Activated T-cell treated with anti-CD3 and anti-CD28 coated beads, Interleukin-2, amount 50 U/mL, for 72 hours (primary cell): ENCODE results near the gene DFFB. TPM values are rescaled to one million over a fixed set of nuclear protein-coding genes. Genes with fewer than 3 reads are reported as not detected.

ENCODE experiments used
- ATAC-seq, 2 donors: fragments of 150-1000 bp; cut with Tn5 transposase; replicated peaks in 1 of 2; 2 replicates each; pipeline ENCODE4 v1.10.0; 2021; ENCODE audit warnings: moderate library complexity in 2 of 2, mild to moderate bottlenecking in 1 of 2
- DNase-seq, 2 donors: peaks; one replicate each; pipeline ENCODE4 v3.0.0; 2021 to 2022; ENCODE audit warnings: mixed read lengths in 1 of 2
- H3K27ac Mint-ChIP-seq: one replicate; pipeline ENCODE4 v1.8.0; 2022; ENCODE audit warnings: mild to moderate bottlenecking, moderate library complexity, mixed read lengths
- H3K27me3 Mint-ChIP-seq: one replicate; pipeline ENCODE4 v1.8.0; 2022; ENCODE audit warnings: low read depth, mixed read lengths
- H3K36me3 Mint-ChIP-seq, 2 donors: one replicate each; pipeline ENCODE4 v1.8.0; 2022; ENCODE audit warnings: mixed read lengths in 2 of 2, mild to moderate bottlenecking in 1 of 2; ENCODE audit not compliant: insufficient read depth in 2 of 2
- H3K4me1 Mint-ChIP-seq: one replicate; pipeline ENCODE4 v1.8.0; 2022; ENCODE audit warnings: low read depth, mixed read lengths
- H3K4me3 Mint-ChIP-seq, 2 donors: one replicate each; pipeline ENCODE4 v1.8.0; 2022; ENCODE audit warnings: mild to moderate bottlenecking in 2 of 2, mixed read lengths in 2 of 2, moderate library complexity in 2 of 2
- H3K9me3 Mint-ChIP-seq, 2 donors: one replicate each; pipeline ENCODE4 v1.8.0; 2022; ENCODE audit warnings: mixed read lengths in 2 of 2
- total RNA-seq, 2 donors: library from RNA; stranded (reverse); gene quantifications; one replicate each; pipeline ENCODE4 v1.2.3, GENCODE V29; 2022

DFFB gene
- total RNA-seq, 2 donors from 2014 or later, result 8.2 to 8.6 TPM

- Mint-ChIP-seq H3K4me3 (no peak overlapping the region), H3K27me3 (no peaks in the 10 kb centered on the region), H3K36me3 (no peaks in the 10 kb centered on the region), H3K9me3 (no peaks in the 10 kb centered on the region), H3K4me1 (peaks cover 32% of the 10 kb centered on the region), H3K27ac (no peak overlapping the region)
- ATAC-seq (no peak), DNase-seq (no peak)
Measured at GRCh38 chr1:3905953-3906671, 48.8 kb downstream of the DFFB start.

DNA sequence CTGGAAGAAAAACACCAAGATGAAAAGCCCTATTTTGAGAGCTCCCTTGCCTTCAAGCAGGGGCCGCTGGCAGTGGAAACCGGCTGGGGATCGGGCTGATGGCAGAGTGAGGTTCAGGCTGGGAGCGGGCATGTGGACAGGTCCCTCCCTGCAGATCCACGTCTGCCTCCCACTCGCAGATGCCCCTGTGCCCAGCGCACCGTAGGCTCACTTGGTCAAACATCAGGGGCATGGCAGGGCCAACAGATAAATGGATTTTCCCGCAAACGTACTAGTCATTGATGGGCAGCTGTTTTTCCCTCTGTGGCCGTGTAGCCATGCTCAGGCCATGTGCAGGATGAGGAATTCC, 49.4 kb downstream of the DFFB start:
- no peak for ATAC-seq
- Mint-ChIP-seq H3K27ac (no peak overlapping the region), H3K4me3 (no peak overlapping the region), H3K4me1 (peaks cover 28% of the 10 kb centered on the region), H3K27me3 (no peaks in the 10 kb centered on the region), H3K36me3 (no peaks in the 10 kb centered on the region), H3K9me3 (no peaks in the 10 kb centered on the region)
- DNase-seq, result no peak

DNA sequence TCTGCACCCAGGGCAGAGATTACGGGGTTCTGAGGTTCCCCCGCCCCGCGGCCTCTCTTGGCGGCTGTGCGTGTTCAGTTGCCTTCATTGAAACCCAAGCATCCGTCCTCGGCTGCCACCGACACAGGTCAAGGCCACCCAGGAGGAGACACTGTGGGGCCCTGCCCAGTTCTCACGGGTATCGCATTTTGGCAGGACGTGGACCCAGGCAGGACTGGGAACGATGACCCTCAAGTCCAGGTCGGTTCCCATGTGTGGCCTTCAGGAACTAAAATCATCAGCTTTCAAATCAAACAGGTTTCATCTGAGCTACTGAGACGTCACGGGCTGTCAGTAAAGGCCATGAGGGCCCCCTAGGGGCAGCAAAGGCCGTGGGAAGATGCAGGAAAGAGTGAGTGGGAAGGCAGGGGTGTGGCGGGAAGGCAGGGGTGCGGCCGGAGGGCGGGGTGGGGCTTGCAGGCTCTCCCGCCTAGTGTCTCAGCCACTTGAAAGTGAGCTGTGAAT, 49.8 kb downstream of the DFFB start:
- DNase-seq (peak; percentile 32 to 35), ATAC-seq (no peak)
- Mint-ChIP-seq H3K4me1 (peaks cover 24% of the 10 kb centered on the region), H3K36me3 (no peaks in the 10 kb centered on the region), H3K9me3 (no peaks in the 10 kb centered on the region), H3K27ac (no peak overlapping the region), H3K4me3 (no peak overlapping the region), H3K27me3 (no peaks in the 10 kb centered on the region)

- peaks cover 18% of the 10 kb centered on the region for H3K4me1 Mint-ChIP-seq
- DNase-seq, result no peak
- H3K27ac Mint-ChIP-seq, result no peak overlapping the region
- H3K36me3 Mint-ChIP-seq, result no peaks in the 10 kb centered on the region
- H3K27me3 Mint-ChIP-seq, result no peaks in the 10 kb centered on the region
- H3K4me3 Mint-ChIP-seq, result no peak overlapping the region
- ATAC-seq, result no peak
- no peaks in the 10 kb centered on the region for H3K9me3 Mint-ChIP-seq
Measured at GRCh38 chr1:3907621-3908165, 50.4 kb downstream of the DFFB start.

- H3K4me3 Mint-ChIP-seq, result no peak overlapping the region
- DNase-seq, result no peak
- no peaks in the 10 kb centered on the region for H3K27me3 Mint-ChIP-seq
Measured at GRCh38 chr1:3908886-3909517, 51.7 kb downstream of the DFFB start.

DNA sequence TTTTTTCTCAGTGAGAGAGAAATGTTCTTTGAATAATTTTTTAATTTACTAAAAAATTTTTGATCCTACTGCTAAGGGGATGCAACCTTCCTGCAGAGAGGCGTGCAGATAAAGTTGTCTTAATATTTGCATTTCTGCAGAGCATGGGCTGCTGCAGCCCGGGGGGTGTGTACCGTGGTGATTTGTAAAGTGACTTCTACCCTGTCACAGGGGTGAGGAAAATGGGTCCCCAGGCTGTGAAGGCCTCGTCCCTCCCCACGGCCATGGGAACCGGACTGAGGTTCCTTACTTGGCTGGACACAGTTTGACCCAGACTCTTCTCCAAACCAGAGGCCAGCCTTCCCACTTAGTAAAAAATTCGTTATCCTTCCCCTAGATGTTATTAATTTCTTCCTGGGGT, 52.3 kb downstream of the DFFB start:
- no peak overlapping the region for H3K4me3 Mint-ChIP-seq
- peaks cover 5% of the 10 kb centered on the region for H3K4me1 Mint-ChIP-seq
- no peak for DNase-seq
- no peak for ATAC-seq
- no peaks in the 10 kb centered on the region for H3K9me3 Mint-ChIP-seq
- H3K27ac Mint-ChIP-seq, result no peak overlapping the region
- no peaks in the 10 kb centered on the region for H3K36me3 Mint-ChIP-seq
- no peaks in the 10 kb centered on the region for H3K27me3 Mint-ChIP-seq

More at GRCh38 chr1:3908886-3909517, 51.7 kb downstream of the DFFB start:
- Mint-ChIP-seq H3K36me3 (no peaks in the 10 kb centered on the region), H3K4me1 (peaks cover 5% of the 10 kb centered on the region), H3K27ac (no peak overlapping the region), H3K9me3 (no peaks in the 10 kb centered on the region)
- ATAC-seq, result no peak

DNA sequence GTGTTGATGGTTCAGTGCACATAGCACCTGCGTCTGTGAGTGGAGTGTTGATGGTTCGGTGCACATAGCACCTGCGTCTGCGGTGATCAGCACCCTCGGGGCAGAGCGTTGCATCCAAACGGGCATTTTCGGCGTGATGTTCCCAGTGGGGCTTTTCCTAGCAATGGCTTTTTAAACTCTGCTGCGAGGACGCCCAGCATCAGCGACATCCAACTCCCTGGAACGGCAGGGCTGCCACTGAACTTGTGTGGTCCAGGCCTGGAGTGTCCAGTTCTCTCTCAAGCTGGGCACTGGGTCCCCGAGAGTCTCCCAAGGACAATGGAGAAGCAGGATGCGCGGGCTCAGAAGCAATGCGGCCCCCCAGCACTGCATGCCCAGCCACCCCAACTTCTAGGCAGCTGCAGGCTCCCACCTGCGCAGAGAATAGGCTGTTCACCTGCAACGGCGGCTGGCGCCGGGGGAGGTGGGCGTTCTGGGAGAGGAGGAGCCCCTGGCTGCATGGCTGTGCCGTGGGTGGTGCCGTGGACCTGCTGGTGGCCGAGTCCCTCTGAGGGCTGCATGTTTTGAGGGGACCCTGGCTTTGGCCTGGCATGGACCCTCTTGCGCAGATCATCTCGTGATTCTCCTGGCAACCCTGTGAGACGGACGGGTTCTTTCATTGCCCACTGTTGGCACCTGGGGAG, 52.9 kb downstream of the DFFB start:
- Mint-ChIP-seq H3K4me3 (no peak overlapping the region), H3K27ac (no peak overlapping the region), H3K9me3 (no peaks in the 10 kb centered on the region), H3K27me3 (no peaks in the 10 kb centered on the region), H3K4me1 (peaks cover 5% of the 10 kb centered on the region), H3K36me3 (no peaks in the 10 kb centered on the region)
- ATAC-seq (no peak), DNase-seq (no peak)

- no peak overlapping the region for H3K4me3 Mint-ChIP-seq
- no peak overlapping the region for H3K27ac Mint-ChIP-seq
- no peaks in the 10 kb centered on the region for H3K36me3 Mint-ChIP-seq
- no peaks in the 10 kb centered on the region for H3K9me3 Mint-ChIP-seq
- H3K27me3 Mint-ChIP-seq, result no peaks in the 10 kb centered on the region
- DNase-seq (peak; percentile 79 to 82), ATAC-seq (peak; percentile 82)
- peaks cover 5% of the 10 kb centered on the region for H3K4me1 Mint-ChIP-seq
Measured at GRCh38 chr1:3910857-3911845, 53.9 kb downstream of the DFFB start.

- DNase-seq (no peak), ATAC-seq (no peak)
- peaks cover 5% of the 10 kb centered on the region for H3K4me1 Mint-ChIP-seq
- no peak overlapping the region for H3K27ac Mint-ChIP-seq
- H3K27me3 Mint-ChIP-seq, result no peaks in the 10 kb centered on the region
- no peaks in the 10 kb centered on the region for H3K36me3 Mint-ChIP-seq
- no peaks in the 10 kb centered on the region for H3K9me3 Mint-ChIP-seq
- H3K4me3 Mint-ChIP-seq, result no peak overlapping the region
Measured at GRCh38 chr1:3911981-3912808, 54.9 kb downstream of the DFFB start.

DNA sequence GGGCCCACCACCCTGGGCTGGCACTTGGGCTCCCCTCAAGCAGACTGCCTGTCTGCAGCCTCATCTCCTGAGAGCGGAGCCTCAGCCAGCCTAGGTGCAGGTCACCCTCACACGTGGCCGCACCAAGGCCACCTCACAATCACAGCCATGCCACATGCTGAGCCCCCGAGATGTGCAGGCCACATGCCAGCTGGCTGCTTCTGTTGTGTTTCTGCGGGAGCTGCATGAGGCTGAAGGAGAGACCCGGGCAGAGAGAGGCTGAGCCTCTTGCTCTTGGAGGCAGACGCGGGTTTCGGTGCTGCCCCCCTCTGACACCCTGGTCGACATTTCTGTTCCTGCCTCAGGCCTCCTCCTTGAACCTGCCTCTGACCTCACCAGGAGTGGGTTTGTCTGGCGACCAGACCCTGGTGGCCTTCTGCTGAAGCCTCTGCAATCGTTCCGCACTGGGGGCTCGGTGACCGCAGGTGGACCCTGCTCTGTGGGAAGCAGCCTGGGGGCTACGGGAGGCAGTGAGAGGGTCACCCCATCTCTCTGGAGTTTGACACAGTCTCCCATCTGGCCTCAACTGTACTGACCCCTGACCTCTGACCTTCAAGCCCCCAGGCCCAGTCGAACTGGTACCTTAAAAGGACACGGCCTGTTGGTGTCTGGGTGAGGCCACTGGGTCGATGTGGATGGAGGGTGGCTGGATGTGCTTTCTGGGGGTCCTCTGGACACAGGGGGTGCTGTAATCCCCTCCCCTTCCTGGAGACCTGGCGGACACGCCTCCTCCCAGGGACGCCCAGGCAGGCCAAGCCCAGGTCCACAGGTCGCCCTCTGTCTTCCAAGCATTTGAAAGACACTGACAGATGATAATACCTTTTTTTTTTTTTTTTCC, 55.8 kb downstream of the DFFB start:
- no peaks in the 10 kb centered on the region for H3K36me3 Mint-ChIP-seq
- ATAC-seq, result no peak
- no peak for DNase-seq

DNA sequence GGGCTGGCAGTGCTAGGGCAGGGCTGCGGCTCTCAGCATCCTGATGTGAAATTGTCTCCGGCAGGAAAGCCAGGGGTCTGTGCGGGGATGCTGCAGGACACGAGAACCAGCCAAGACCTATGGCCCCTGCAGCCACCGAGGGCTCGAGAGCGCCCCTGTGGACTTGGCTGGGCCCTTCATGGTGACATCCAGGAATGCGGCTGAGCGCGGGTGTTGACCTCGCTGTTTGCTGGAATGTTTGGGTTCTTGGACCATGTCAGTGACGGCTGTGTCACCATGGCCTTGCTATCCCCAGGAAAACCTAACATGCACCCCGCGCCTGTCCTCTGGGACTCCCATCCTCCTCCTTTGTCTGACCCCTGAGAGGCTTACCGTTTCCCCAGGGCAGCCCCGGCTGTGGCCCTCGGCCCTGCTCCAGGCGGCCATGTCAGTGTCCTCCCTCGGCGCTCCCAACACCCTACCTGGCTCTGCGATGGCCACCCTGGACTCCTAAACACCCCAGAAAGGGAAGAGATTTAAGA, 57.1 kb downstream of the DFFB start:
- H3K4me1 Mint-ChIP-seq, result peaks cover 5% of the 10 kb centered on the region
- H3K27me3 Mint-ChIP-seq, result no peaks in the 10 kb centered on the region
- no peaks in the 10 kb centered on the region for H3K36me3 Mint-ChIP-seq
- no peak overlapping the region for H3K4me3 Mint-ChIP-seq
- H3K27ac Mint-ChIP-seq, result no peak overlapping the region
- ATAC-seq, result no peak
- no peak for DNase-seq
- no peaks in the 10 kb centered on the region for H3K9me3 Mint-ChIP-seq

More for the DNA sequence above, 55.8 kb downstream of the DFFB start:
- Mint-ChIP-seq H3K4me1 (peaks cover 5% of the 10 kb centered on the region), H3K27me3 (no peaks in the 10 kb centered on the region), H3K9me3 (no peaks in the 10 kb centered on the region), H3K27ac (no peak overlapping the region), H3K4me3 (no peak overlapping the region)
